ENCODE data around the gene HNRNPA0. TPM values are rescaled to one million over a fixed set of nuclear protein-coding genes. Genes with fewer than 3 reads are reported as not detected.
A peak's percentile ranks its signal among the peaks of the same experiment; 100 is the strongest.

Gene HNRNPA0
- total and polyA plus RNA-seq, 9 of the 15 experiments (the other 6 are each of a cell fraction or from before 2014, with no cell fraction given): 5.0 to 33.3 (median 10.7) TPM

GRCh38 chr5:137753691-137754187, 424 bp downstream of the HNRNPA0 start (continued):
- TF ChIP-seq XRCC5 (IDR thresholded peaks at IDR 0.05; ENCODE audit: low read depth, low read length) (no peak), IRF1 (CRISPR knock-in tag; IDR thresholded peaks at IDR 0.05; ENCODE audit: borderline replicate concordance) (no peak), MTA2 (IDR thresholded peaks at IDR 0.05; ENCODE audit: low read depth) (no peak), NFIX (CRISPR knock-in tag; IDR thresholded peaks at IDR 0.05; ENCODE audit: low read depth) (no peak), NCOA2 (IDR thresholded peaks at IDR 0.05; ENCODE audit: partially characterized antibody in 2 of 2) (no peak), TCFL5 (CRISPR knock-in tag; conservative IDR thresholded peaks at IDR 0.05) (no peak), ZNF232 (CRISPR knock-in tag; IDR thresholded peaks at IDR 0.05) (peak; percentile 71; the same call in 1 of the 2 replicates), MAFG (tag; conservative IDR thresholded peaks at IDR 0.05) (no peak), HDAC8 (tag; IDR thresholded peaks at IDR 0.05) (no peak), ILK (tag; IDR thresholded peaks at IDR 0.05; ENCODE audit: borderline replicate concordance, low read depth) (no peak), ZNF449 (CRISPR knock-in tag; IDR thresholded peaks at IDR 0.05) (no peak), POLR2AphosphoS5 (IDR thresholded peaks at IDR 0.05; ENCODE audit: control insufficient read depth, insufficient read depth, low read depth, low read length) (no peak), PHTF2 (CRISPR knock-in tag; IDR thresholded peaks at IDR 0.05) (no peak), KDM4B (IDR thresholded peaks at IDR 0.05; ENCODE audit: borderline replicate concordance in 2 of 2, low read depth in 1 of 2) (no peak), SRF (CRISPR knock-in tag; IDR thresholded peaks at IDR 0.05) (no peak), ZNF23 (CRISPR knock-in tag; IDR thresholded peaks at IDR 0.05) (no peak), JUNB (CRISPR knock-in tag; conservative IDR thresholded peaks at IDR 0.05) (no peak), RBM14 (IDR thresholded peaks at IDR 0.05; ENCODE audit: borderline replicate concordance, insufficient read depth, low read depth, low read length) (no peak), ZFX (CRISPR knock-in tag; IDR thresholded peaks at IDR 0.05) (peak; percentile 97), NR4A1 (CRISPR knock-in tag; IDR thresholded peaks at IDR 0.05) (no peak), NR4A1 (tag; IDR thresholded peaks at IDR 0.05) (no peak)
- TF ChIP-seq, protein P1, sequence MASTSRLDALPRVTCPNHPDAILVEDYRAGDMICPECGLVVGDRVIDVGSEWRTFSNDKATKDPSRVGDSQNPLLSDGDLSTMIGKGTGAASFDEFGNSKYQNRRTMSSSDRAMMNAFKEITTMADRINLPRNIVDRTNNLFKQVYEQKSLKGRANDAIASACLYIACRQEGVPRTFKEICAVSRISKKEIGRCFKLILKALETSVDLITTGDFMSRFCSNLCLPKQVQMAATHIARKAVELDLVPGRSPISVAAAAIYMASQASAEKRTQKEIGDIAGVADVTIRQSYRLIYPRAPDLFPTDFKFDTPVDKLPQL (IDR thresholded peaks at IDR 0.05; ENCODE audit: extremely low read depth, insufficient read length): no peak
- TF ChIP-seq, protein P2, sequence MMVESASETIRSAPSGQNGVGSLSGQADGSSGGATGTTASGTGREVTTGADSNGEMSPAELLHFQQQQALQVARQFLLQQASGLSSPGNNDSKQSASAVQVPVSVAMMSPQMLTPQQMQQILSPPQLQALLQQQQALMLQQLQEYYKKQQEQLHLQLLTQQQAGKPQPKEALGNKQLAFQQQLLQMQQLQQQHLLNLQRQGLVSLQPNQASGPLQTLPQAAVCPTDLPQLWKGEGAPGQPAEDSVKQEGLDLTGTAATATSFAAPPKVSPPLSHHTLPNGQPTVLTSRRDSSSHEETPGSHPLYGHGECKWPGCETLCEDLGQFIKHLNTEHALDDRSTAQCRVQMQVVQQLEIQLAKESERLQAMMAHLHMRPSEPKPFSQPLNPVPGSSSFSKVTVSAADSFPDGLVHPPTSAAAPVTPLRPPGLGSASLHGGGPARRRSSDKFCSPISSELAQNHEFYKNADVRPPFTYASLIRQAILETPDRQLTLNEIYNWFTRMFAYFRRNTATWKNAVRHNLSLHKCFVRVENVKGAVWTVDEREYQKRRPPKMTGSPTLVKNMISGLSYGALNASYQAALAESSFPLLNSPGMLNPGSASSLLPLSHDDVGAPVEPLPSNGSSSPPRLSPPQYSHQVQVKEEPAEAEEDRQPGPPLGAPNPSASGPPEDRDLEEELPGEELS (CRISPR knock-in tag; IDR thresholded peaks at IDR 0.05; ENCODE audit: borderline replicate concordance): no peak

All from K562 (cell line).